H1 (cell line): Measurements from ENCODE around the gene SPTBN1. TPM values are rescaled to one million over a fixed set of nuclear protein-coding genes. Genes with fewer than 3 reads are reported as not detected.

ENCODE experiments used
- CTCF ChIA-PET: fragments of 300-600 bp; sonication (Branson Sonifier 250); formaldehyde crosslinking; loops from one replicate; lab custom pipeline; 2021; ENCODE audit not compliant: partially characterized antibody; lab: Charles Lee
- POLR2A ChIA-PET: fragments of 300-600 bp; sonication (Branson Sonifier 250); formaldehyde crosslinking; loops from one replicate; lab custom pipeline; 2021; ENCODE audit warnings: inconsistent platforms; ENCODE audit not compliant: partially characterized antibody; lab: Charles Lee
- DNase-seq, 2 experiments: peaks; one replicate each; pipeline versions ENCODE4 v3.0.0 to v3.0.0-alpha.2; 2010 to 2022; ENCODE audit warnings: low spot score in 2 of 2, low read depth in 1 of 2, mixed read lengths in 1 of 2
- FAIRE-seq: peaks from 2 replicates; lab custom pipeline; 2011; peaks lifted over from hg19 to GRCh38; lab: Jason Lieb, UNC
- H2AFZ ChIP-seq: 2 replicates; pipeline ENCODE4 v1.8.1; 2012; ENCODE audit warnings: low read length, inconsistent platforms
- H2AK5ac ChIP-seq: 2 replicates; pipeline ENCODE4 v1.6.1; 2013; ENCODE audit warnings: low read depth, low read length
- H2BK120ac ChIP-seq: replicated peaks from 2 replicates; pipeline ENCODE3; 2013; ENCODE audit warnings: low read depth, low read length, inconsistent platforms
- H2BK12ac ChIP-seq: 2 replicates; pipeline ENCODE4 v1.6.1; 2013; ENCODE audit warnings: low read depth, low read length
- H2BK15ac ChIP-seq: 2 replicates; pipeline ENCODE4 v1.6.1; 2013; ENCODE audit warnings: low read length
- H2BK20ac ChIP-seq: 2 replicates; pipeline ENCODE4 v1.6.1; 2013; ENCODE audit warnings: low read length
- H2BK5ac ChIP-seq: 2 replicates; pipeline ENCODE4 v1.6.1; 2013; ENCODE audit warnings: low read depth, low read length
- H3K14ac ChIP-seq: 2 replicates; pipeline ENCODE4 v1.6.1; 2013; ENCODE audit warnings: inconsistent platforms; ENCODE audit not compliant: insufficient read length
- H3K18ac ChIP-seq: 2 replicates; pipeline ENCODE4 v1.6.1; 2013; ENCODE audit warnings: low read length; ENCODE audit errors: extremely low read depth
- H3K23ac ChIP-seq: 2 replicates; pipeline ENCODE4 v1.6.1; 2013; ENCODE audit warnings: inconsistent platforms; ENCODE audit not compliant: insufficient read length
- H3K23me2 ChIP-seq: 2 replicates; pipeline ENCODE4 v1.6.1; 2013; ENCODE audit warnings: low read depth, low read length
- H3K27ac ChIP-seq: 2 replicates; pipeline ENCODE4 v1.6.1; 2011; ENCODE audit warnings: low read depth, low read length, inconsistent platforms
- H3K27me3 ChIP-seq, 4 experiments: replicated peaks in 1 of 4; 1 replicate in 1 of 4; 2 replicates in 3 of 4; pipeline versions ENCODE4 v1.6.1 to v1.8.1; 2011 to 2013; ENCODE audit warnings: low read length in 3 of 4, mild to moderate bottlenecking in 3 of 4, inconsistent platforms in 2 of 4, mixed read lengths in 2 of 4, moderate library complexity in 1 of 4; ENCODE audit not compliant: control insufficient read depth in 3 of 4, insufficient read depth in 3 of 4; ENCODE audit errors: extremely low read depth in 1 of 4
- H3K36me3 ChIP-seq, 4 experiments: 2 replicates each; pipeline versions ENCODE4 v1.6.1 to v1.8.1; 2011 to 2013; ENCODE audit warnings: mild to moderate bottlenecking in 4 of 4, low read length in 3 of 4, moderate library complexity in 2 of 4, control low read depth in 1 of 4, inconsistent platforms in 1 of 4; ENCODE audit not compliant: insufficient read depth in 4 of 4, control insufficient read depth in 2 of 4
- H3K4ac ChIP-seq: replicated peaks from 2 replicates; pipeline ENCODE3; 2013; ENCODE audit warnings: low read length, low read depth, mixed read lengths, inconsistent platforms; ENCODE audit not compliant: insufficient read length
- H3K4me1 ChIP-seq, 4 experiments: replicated peaks in 1 of 4; 1 replicate in 1 of 4; 2 replicates in 3 of 4; pipeline versions ENCODE4 v1.6.1 to v1.8.1; 2011 to 2013; ENCODE audit warnings: low read length in 3 of 4, inconsistent platforms in 2 of 4, mixed read lengths in 1 of 4; ENCODE audit not compliant: insufficient read depth in 4 of 4, control insufficient read depth in 3 of 4
- H3K4me2 ChIP-seq, 2 experiments: 2 replicates each; pipeline versions ENCODE4 v1.6.1 to v1.8.1; 2011 to 2013; ENCODE audit warnings: low read depth in 2 of 2, low read length in 2 of 2, control low read depth in 1 of 2, inconsistent platforms in 1 of 2, mild to moderate bottlenecking in 1 of 2; ENCODE audit not compliant: insufficient read depth in 1 of 2
- H3K4me3 ChIP-seq, 4 experiments: fragments of 200-600, 300-600 bp in 1 of 4; sonication (generic), shearing (Covaris generic), sonication (Bioruptor Twin) in 1 of 4; 2 replicates each; pipeline versions ENCODE4 v1.5.1 to v1.8.1; 2011 to 2016; ENCODE audit warnings: low read length in 4 of 4, low read depth in 3 of 4, control low read depth in 2 of 4, inconsistent platforms in 2 of 4, mild to moderate bottlenecking in 2 of 4, mixed read lengths in 1 of 4, moderate library complexity in 1 of 4; ENCODE audit not compliant: insufficient read depth in 2 of 4; ENCODE audit errors: extremely low read depth in 1 of 4
- H3K56ac ChIP-seq: replicated peaks from 2 replicates; pipeline ENCODE3; 2013; ENCODE audit warnings: low read depth, mild to moderate bottlenecking, mixed read lengths, low read length, inconsistent platforms; ENCODE audit not compliant: insufficient read length
- H3K79me1 ChIP-seq: 2 replicates; pipeline ENCODE4 v1.6.1; 2013; ENCODE audit warnings: low read depth, low read length, control low read depth
- H3K79me2 ChIP-seq, 2 experiments: 2 replicates each; pipeline versions ENCODE4 v1.6.1 to v1.8.1; 2012 to 2013; ENCODE audit warnings: low read length in 2 of 2, mild to moderate bottlenecking in 2 of 2, inconsistent platforms in 1 of 2; ENCODE audit not compliant: insufficient read depth in 2 of 2, control insufficient read depth in 1 of 2
- H3K9ac ChIP-seq, 4 experiments: replicated peaks in 1 of 4; 1 replicate in 1 of 4; 2 replicates in 3 of 4; pipeline versions ENCODE4 v1.6.1 to v1.8.1; 2011 to 2013; ENCODE audit warnings: low read depth in 3 of 4, low read length in 3 of 4, control low read depth in 2 of 4, mild to moderate bottlenecking in 2 of 4, moderate library complexity in 2 of 4, inconsistent platforms in 1 of 4; ENCODE audit errors: extremely low read depth in 1 of 4
- H3K9me3 ChIP-seq, 2 experiments: 2 replicates each; pipeline versions ENCODE4 v1.6.1 to v1.8.1; 2012 to 2013; ENCODE audit warnings: mild to moderate bottlenecking in 2 of 2, moderate library complexity in 2 of 2, control low read depth in 1 of 2, inconsistent platforms in 1 of 2, low read depth in 1 of 2, low read length in 1 of 2, mixed read lengths in 1 of 2; ENCODE audit not compliant: insufficient read depth in 2 of 2
- H4K20me1 ChIP-seq, 2 experiments: replicated peaks in 1 of 2; 2 replicates each; pipeline versions ENCODE3 to v1.8.1; 2011 to 2013; ENCODE audit warnings: inconsistent platforms in 2 of 2, low read length in 2 of 2, mild to moderate bottlenecking in 1 of 2; ENCODE audit not compliant: insufficient read depth in 2 of 2, control insufficient read depth in 1 of 2
- H4K5ac ChIP-seq: 2 replicates; pipeline ENCODE4 v1.6.1; 2013; ENCODE audit warnings: low read length, low read depth, mixed read lengths, inconsistent platforms; ENCODE audit not compliant: insufficient read length
- H4K8ac ChIP-seq: 2 replicates; pipeline ENCODE4 v1.8.0; 2013; ENCODE audit warnings: mild to moderate bottlenecking, moderate library complexity, low read length, inconsistent platforms; ENCODE audit not compliant: insufficient read depth; ENCODE audit errors: extremely low read depth
- H4K91ac ChIP-seq: replicated peaks from 2 replicates; pipeline ENCODE3; 2013; ENCODE audit warnings: low read length, mixed read lengths, inconsistent platforms; ENCODE audit not compliant: insufficient read length
- KDM5A ChIP-seq: fragments of 200-600 bp; IDR thresholded peaks from 2 replicates; pipeline ENCODE4 v1.7.1; 2012; ENCODE audit warnings: mild to moderate bottlenecking, low read length, inconsistent platforms, mixed read lengths
- NANOG ChIP-seq: IDR thresholded peaks from 2 replicates; pipeline ENCODE4 v1.6.1; 2011; ENCODE audit warnings: low read length, low read depth, mild to moderate bottlenecking, inconsistent platforms; ENCODE audit not compliant: insufficient read depth, poor library complexity, severe bottlenecking
- RXRA ChIP-seq: IDR thresholded peaks from 2 replicates; pipeline ENCODE4 v1.6.1; 2011; ENCODE audit warnings: low read depth, mild to moderate bottlenecking, low read length, moderate library complexity; ENCODE audit not compliant: insufficient read depth
- TEAD4 ChIP-seq: IDR thresholded peaks from 2 replicates; pipeline ENCODE4 v1.6.1; 2012; ENCODE audit warnings: low read depth, low read length, inconsistent platforms, mixed read lengths
- WGBS, 2 experiments: shearing (Covaris generic) in 1 of 2; methylation state at CpG; one replicate each; pipeline versions ENCODE4 v1.1.6 to v1.1.7; 2013 to 2015; ENCODE audit warnings: low lambda C conversion rate in 2 of 2, mixed read lengths in 2 of 2, inconsistent platforms in 1 of 2, low coverage in 1 of 2, missing lambda C conversion rate in 1 of 2; ENCODE audit not compliant: insufficient replicate concordance in 2 of 2, insufficient coverage in 1 of 2, insufficient read length in 1 of 2; ENCODE audit errors: extremely low coverage in 1 of 2, missing lambda C conversion rate in 1 of 2; 5-methylcytosine and 5-hydroxymethylcytosine counted together
- polyA plus RNA-seq, 7 experiments: library from polyadenylated mRNA; depleted of rRNA in 3 of 7; stranded (reverse) in 5 of 7; unstranded in 2 of 7; fragments of >200 nt in 5 of 7; fragments of 200-250 nt in 2 of 7; gene quantifications; 1 replicate in 5 of 7; 2 replicates in 1 of 7; 4 replicates in 1 of 7; pipeline versions ENCODE4 v1.2.1 to v1.2.3, GENCODE V29; 2011 to 2013; ENCODE audit warnings: missing spikeins in 2 of 7, mixed read lengths in 2 of 7
- total RNA-seq: library from RNA; stranded (reverse); fragmentation: NEBNext Ultra II Directional; extraction: Animal tissue kit (Norgen Biotek cat#: 25700); gene quantifications from 2 replicates; pipeline ENCODE4 v1.2.1, GENCODE V29; 2021

The SPTBN1 gene
- total and polyA plus RNA-seq, 2 of the 8 experiments (the other 6 are each of a cell fraction or from before 2014, with no cell fraction given), result 31.8 to 180 TPM

DNA sequence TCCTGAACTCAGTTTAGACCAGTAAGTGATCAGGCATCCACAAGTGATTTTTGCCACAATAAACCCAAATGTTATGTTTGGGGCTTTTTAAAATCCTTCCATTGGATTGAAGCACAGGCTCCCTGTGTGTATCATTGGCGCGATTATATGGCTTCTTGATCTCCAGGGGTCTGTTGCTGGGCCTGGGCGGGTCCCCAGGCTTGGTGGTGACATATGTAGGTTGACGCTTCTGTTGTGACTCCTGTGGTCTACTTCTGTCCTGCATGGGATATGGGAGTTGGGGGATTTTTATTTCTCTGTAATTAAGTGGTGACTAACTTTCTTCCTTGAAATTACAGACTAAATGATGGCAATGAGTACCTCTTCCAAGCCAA, 211.1 kb downstream of the SPTBN1 start:
- H3K4me1 ChIP-seq, result peaks cover 0 to 3% (median 0%) of the 10 kb centered on the region in 4 experiments; a peak in 3 of 7 replicates
- ChIA-PET CTCF (interaction anchor here (0.6 to 9.5 kb wide), 13 partner anchors 11 to 560 kb away, joined by 3 to 179 read pairs (median 13); no protein-coding TSS in a partner anchor), POLR2A (no interaction called here)
- H3K79me1 ChIP-seq, result no peaks in the 10 kb centered on the region
- DNase-seq (no peak), FAIRE-seq (no peak)
- H4K8ac ChIP-seq, result no peak overlapping the region
- no peaks in the 10 kb centered on the region for H3K79me2 ChIP-seq
- peaks cover 2% of the 10 kb centered on the region in 2 experiments for H4K20me1 ChIP-seq
- no peak overlapping the region for H2BK20ac ChIP-seq
- H3K4me3 ChIP-seq, result no peak overlapping the region
- H3K9me3 ChIP-seq, result no peaks in the 10 kb centered on the region
- no peak overlapping the region for H4K5ac ChIP-seq
- no peak overlapping the region for H3K4ac ChIP-seq
- H2BK120ac ChIP-seq, result no peak overlapping the region
- no peak overlapping the region for H3K23ac ChIP-seq
- H2BK12ac ChIP-seq, result no peak overlapping the region
- H2BK5ac ChIP-seq, result no peak overlapping the region
- H3K23me2 ChIP-seq, result no peaks in the 10 kb centered on the region
- TF ChIP-seq TEAD4 (no peak), NANOG (no peak), RXRA (no peak), KDM5A (no peak)
- 95% methylated on average over 4 of the region's 4 CpGs; no CpG with 5 or more reads in 1 of the 2 experiments for WGBS, 2 experiments
- H2AK5ac ChIP-seq, result no peak overlapping the region
- H3K27ac ChIP-seq, result no peak overlapping the region
- H2AFZ ChIP-seq, result no peak overlapping the region
- H3K56ac ChIP-seq, result no peak overlapping the region
- H4K91ac ChIP-seq, result no peak overlapping the region
- H3K18ac ChIP-seq, result no peak overlapping the region
- no peaks in the 10 kb centered on the region for H3K27me3 ChIP-seq
- peaks cover 16 to 67% (median 48%) of the 10 kb centered on the region in 4 experiments for H3K36me3 ChIP-seq
- H3K14ac ChIP-seq, result no peak overlapping the region
- no peak overlapping the region for H3K9ac ChIP-seq
- no peak overlapping the region for H2BK15ac ChIP-seq
- H3K4me2 ChIP-seq, result no peak overlapping the region
